GM12892 (cell line): Measurements from ENCODE around the gene XPO5.

Source experiments
- POLR2A ChIP-seq: IDR thresholded peaks from 2 replicates; pipeline ENCODE4 v1.6.1; 2011; ENCODE audit warnings: low read depth, low read length, control low read depth
- POLR2AphosphoS5 ChIP-seq: IDR thresholded peaks from 2 replicates; pipeline ENCODE4 v1.6.1; 2011; ENCODE audit warnings: low read depth, low read length, control low read depth

DNA sequence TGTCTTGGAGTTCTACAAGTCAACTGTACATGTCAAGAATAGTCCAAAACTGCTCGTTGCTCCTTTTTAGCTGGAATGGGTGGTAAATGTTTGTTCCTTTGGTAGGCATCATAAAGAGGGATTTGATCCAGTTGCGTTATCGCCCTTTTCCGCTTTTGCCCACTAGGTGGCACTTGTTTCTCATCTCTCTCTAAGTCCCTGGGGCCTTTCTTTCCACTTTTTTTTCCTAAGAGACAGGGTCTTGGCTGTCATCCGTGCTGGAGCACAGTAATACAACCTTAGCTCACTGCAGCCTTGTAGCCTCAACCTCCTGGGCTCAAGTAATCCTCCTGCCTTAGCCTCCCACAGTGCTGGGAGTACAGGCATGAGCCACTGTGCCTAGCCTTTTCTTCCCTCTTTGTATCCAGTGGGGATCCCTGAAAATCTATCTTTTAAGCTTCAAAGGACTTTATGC lies 32.5 kb upstream of the XPO5 start:
- TF ChIP-seq POLR2AphosphoS5 (no peak), POLR2A (no peak)
